GM12875 (cell line): Measurements from ENCODE around the gene SLC1A1.

Experiments used
- H3K4me3 ChIP-seq: one replicate; pipeline ENCODE4 v1.5.1; 2011; ENCODE audit warnings: low read depth, low read length, control low read depth
- CTCF ChIP-seq: IDR thresholded peaks from 2 replicates; pipeline ENCODE4 v1.5.1; 2011; ENCODE audit warnings: low read depth, mild to moderate bottlenecking, control low read depth, inconsistent platforms, low read length, moderate library complexity, borderline replicate concordance; ENCODE audit not compliant: insufficient read depth

The SLC1A1 gene

GRCh38 chr9:4503103-4503502, 12.8 kb downstream of the SLC1A1 start:
- H3K4me3 ChIP-seq, result no peak overlapping the region
- TF ChIP-seq CTCF, result no peak

GRCh38 chr9:4504250-4504649, 14.0 kb downstream of the SLC1A1 start:
- H3K4me3 ChIP-seq, result no peak overlapping the region
- no peak for TF ChIP-seq CTCF

DNA sequence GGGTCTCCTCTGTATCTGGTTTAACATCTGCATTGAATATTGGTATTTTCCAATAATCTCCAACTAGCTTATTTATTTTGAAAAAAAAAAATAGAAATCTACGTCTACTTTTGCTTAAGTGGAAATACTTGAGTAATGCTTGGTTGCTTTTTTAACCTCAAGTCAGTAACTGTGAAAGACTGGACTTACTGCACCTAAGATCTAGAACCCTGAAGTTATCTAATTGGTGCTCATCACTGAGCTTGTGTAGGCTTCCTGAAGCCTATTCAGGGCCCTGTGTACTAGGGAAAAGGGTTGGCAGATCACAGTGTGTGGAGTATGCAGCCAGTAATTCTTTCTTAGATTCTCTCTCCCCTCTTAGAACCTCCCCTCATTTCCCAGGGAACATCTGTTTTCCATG, 16.2 kb downstream of the SLC1A1 start:
- TF ChIP-seq CTCF, result no peak
- no peak overlapping the region for H3K4me3 ChIP-seq

DNA sequence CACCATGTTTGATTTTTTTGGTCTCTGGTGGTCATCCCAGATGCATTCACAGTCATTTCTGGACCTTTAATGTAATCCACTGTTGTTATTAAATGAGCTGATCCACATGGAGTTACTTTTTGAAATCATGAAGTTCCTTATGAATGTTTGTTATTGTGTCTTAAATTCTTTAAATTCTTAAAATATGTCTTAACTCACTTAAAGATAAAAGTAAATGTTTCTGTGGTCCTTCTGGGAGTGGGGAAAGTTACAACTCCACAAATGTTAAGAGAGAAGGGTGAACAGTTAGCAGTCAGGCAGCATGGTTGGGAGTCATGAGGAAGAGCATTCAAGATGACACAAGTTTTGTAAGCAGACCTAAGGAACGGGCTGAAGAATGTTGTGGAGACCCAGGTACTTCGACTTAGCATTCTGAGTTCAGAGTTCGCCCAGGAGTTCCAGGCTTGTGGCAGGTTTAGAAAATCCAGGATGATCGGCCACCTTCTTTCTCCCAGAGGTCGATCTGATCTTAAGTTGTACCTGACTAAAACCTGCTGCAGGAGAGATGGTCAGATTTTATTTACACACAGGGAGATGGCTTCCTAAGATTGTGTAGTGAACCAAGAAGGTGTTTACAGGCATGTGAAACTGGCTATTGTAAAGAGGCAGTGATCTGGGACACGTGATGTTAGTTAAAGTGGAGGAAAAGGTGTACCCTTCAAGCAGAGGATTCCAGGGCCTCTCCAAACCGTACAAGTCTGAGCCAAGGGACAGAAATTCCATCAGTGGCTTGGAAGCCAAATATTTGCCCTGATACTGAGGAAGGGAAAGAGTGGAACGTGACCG, 17.2 kb downstream of the SLC1A1 start:
- no peak overlapping the region for H3K4me3 ChIP-seq
- no peak for TF ChIP-seq CTCF

DNA sequence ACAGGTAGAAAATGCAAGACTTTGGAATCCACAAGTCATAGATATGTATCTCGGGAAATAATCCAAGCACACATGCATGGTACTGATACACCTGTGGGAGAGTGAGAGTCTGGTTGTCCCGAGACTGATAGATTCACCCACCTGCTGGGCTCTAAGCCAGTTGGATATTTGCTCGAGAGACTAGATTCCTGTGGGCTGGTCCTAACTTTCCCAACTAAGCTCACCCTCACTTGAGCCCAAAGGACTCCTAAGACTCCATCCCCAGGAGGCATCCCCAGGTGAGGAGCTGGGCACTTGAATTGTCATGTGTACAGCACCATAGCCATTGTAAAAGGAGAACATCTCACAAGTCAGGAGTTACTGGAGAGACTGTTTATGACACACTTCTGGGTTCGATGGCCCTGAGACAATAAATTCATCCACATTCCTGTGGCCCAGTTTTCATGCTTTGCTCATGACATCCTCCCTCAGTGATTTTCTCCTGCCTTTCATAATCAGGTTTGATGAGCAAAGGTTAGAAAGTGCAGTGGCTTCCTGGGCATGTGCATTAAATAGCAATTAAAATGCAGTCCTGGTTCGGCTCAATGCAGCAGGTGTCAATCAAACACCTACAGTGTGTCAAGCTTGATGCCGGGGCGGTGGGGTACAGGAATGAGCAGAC, 18.1 kb downstream of the SLC1A1 start:
- no peak for TF ChIP-seq CTCF
- H3K4me3 ChIP-seq, result no peak overlapping the region

DNA sequence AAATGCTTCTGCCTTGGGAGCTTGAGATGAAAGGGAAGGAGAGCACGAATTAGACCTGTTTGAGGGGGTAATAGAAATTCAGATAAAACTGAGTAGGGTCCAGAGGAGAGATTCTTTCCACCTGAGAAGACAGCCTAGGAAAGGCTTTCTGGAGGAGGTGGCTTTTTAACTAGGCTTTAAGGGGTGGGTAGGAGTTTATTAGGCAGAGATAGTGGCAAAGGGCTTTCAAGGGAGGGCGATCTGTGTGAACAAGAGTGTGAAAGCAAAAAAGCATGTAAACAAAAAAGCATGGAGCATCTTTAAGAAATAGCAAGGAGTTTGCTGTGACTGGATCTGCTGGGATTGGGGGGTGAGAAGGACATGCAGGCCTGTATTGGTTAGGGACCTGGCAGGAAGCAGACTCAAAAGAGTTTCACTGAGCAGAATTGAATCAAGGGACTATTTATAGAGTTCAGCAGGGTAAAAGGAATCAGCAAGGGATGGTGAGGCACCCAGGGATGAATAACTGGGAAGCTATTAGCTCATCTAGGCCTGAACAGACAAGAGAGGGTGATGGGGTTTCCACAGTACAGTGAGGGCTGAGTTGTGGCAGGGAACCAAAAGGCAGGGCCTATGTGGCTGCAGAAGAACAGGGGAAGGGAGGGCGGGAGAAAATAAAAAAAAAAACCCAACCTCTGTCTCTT, 18.8 kb downstream of the SLC1A1 start:
- H3K4me3 ChIP-seq, result no peak overlapping the region
- TF ChIP-seq CTCF, result no peak
